Spleen (tissue), 7 donors: Measurements from ENCODE around the gene PROSER3.

Experiments
- POLR2A ChIP-seq, 3 donors: fragments of 450-650 bp; IDR thresholded peaks; one replicate each; pipeline ENCODE4 v1.5.1; 2017; ENCODE audit warnings: antibody characterized with exemption in 3 of 3, mild to moderate bottlenecking in 1 of 3
- TF ChIP-seq, protein P1 (sequence below), 11 experiments: fragments of 200-600 bp in 7 of 11; fragments of 450-650 bp in 4 of 11; sonication (generic) in 4 of 11; IDR thresholded peaks in 8 of 11; conservative IDR thresholded peaks in 3 of 11; 1 replicate in 7 of 11; 2 replicates in 4 of 11; pipeline versions ENCODE4 v1.4.0 to v1.8.0; 2016 to 2021; ENCODE audit warnings: antibody characterized with exemption in 11 of 11, inconsistent platforms in 4 of 11, mild to moderate bottlenecking in 1 of 11
- donor health status: DM: no; HTN: no; CAD: no; lungs with moderate emphysema.
- donor health status: DM: no; HTN: no; CAD: no.
- donor health status: DM: no; HTN: no; CAD: no.

DNA sequence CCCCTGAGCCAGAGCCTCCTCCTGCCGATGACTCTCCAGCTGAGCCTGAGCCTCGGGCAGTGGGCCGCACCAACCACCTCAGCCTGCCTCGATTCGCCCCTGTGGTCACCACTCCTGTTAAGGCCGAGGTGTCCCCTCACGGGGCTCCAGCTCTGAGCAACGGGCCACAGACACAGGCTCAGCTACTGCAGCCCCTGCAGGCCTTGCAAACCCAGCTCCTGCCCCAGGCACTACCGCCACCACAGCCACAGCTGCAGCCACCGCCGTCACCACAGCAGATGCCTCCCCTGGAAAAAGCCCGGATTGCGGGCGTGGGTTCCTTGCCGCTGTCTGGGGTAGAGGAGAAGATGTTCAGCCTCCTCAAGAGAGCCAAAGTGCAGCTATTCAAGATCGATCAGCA lies 36.6 kb upstream of the PROSER3 start:
- TF ChIP-seq, protein P1, sequence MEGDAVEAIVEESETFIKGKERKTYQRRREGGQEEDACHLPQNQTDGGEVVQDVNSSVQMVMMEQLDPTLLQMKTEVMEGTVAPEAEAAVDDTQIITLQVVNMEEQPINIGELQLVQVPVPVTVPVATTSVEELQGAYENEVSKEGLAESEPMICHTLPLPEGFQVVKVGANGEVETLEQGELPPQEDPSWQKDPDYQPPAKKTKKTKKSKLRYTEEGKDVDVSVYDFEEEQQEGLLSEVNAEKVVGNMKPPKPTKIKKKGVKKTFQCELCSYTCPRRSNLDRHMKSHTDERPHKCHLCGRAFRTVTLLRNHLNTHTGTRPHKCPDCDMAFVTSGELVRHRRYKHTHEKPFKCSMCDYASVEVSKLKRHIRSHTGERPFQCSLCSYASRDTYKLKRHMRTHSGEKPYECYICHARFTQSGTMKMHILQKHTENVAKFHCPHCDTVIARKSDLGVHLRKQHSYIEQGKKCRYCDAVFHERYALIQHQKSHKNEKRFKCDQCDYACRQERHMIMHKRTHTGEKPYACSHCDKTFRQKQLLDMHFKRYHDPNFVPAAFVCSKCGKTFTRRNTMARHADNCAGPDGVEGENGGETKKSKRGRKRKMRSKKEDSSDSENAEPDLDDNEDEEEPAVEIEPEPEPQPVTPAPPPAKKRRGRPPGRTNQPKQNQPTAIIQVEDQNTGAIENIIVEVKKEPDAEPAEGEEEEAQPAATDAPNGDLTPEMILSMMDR (IDR thresholded peaks at IDR 0.05 in 8 of 11, conservative IDR thresholded peaks at IDR 0.05 in 3 of 11): no peak
- TF ChIP-seq POLR2A (IDR thresholded peaks at IDR 0.05): no peak
